B cell (primary cell): ENCODE data around the gene DCAF15. TPM values are rescaled to one million over a fixed set of nuclear protein-coding genes. Genes with fewer than 3 reads are reported as not detected.
A peak's percentile ranks its signal among the peaks of the same experiment; 100 is the strongest.

Experiments
- ATAC-seq: fragments of 200-7000 bp; cut with Tn5 transposase; one replicate; pipeline ENCODE4 v1.10.0; 2021; ENCODE audit warnings: low read depth, mild to moderate bottlenecking, moderate number of reproducible peaks, moderate library complexity
- CTCF ChIA-PET: fragments of 350-600 bp; sonication (Branson Sonifier 250); formaldehyde crosslinking; loops from one replicate; lab custom pipeline; 2021; ENCODE audit warnings: antibody characterized with exemption, inconsistent platforms; lab: Charles Lee
- POLR2A ChIA-PET: fragments of 350-600 bp; sonication (Branson Sonifier 250); formaldehyde crosslinking; loops from one replicate; lab custom pipeline; 2021; ENCODE audit warnings: antibody characterized with exemption; lab: Charles Lee
- DNase-seq: peaks from one replicate; pipeline ENCODE4 v3.0.0; 2013
- H2AFZ ChIP-seq: 2 replicates; pipeline ENCODE4 v1.6.1; 2012; ENCODE audit warnings: mild to moderate bottlenecking, low read depth, low read length; ENCODE audit not compliant: insufficient read depth, poor library complexity, severe bottlenecking
- H3K27ac ChIP-seq, 2 donors: 1 replicate in 1 of 2; 2 replicates in 1 of 2; pipeline ENCODE4 v1.5.1; 2012 to 2013; ENCODE audit warnings: low read length in 2 of 2, mild to moderate bottlenecking in 2 of 2, moderate library complexity in 1 of 2
- H3K27me3 ChIP-seq, 4 experiments: fragments of 200-600 bp in 1 of 4; sonication (generic) in 1 of 4; replicated peaks in 1 of 4; 1 replicate in 2 of 4; 2 replicates in 2 of 4; pipeline versions ENCODE4 v1.6.1 to v1.7.0; 2013 to 2016; ENCODE audit warnings: low read length in 3 of 4, mild to moderate bottlenecking in 2 of 4, mixed read lengths in 1 of 4, moderate library complexity in 1 of 4; ENCODE audit not compliant: insufficient read depth in 4 of 4, control insufficient read depth in 3 of 4; ENCODE audit errors: control extremely low read depth in 1 of 4
- H3K36me3 ChIP-seq, 2 experiments: replicated peaks in 1 of 2; 1 replicate in 1 of 2; 2 replicates in 1 of 2; pipeline versions ENCODE4 v1.6.1 to v1.7.1; 2013; ENCODE audit warnings: low read length in 1 of 2; ENCODE audit not compliant: insufficient read depth in 2 of 2, control insufficient read depth in 1 of 2; ENCODE audit errors: control extremely low read depth in 1 of 2, extremely low read depth in 1 of 2
- H3K4me1 ChIP-seq, 2 donors: fragments of 200-600 bp in 1 of 2; sonication (generic) in 1 of 2; 1 replicate in 1 of 2; 2 replicates in 1 of 2; pipeline versions ENCODE4 v1.5.1 to v1.6.1; 2013 to 2017; ENCODE audit warnings: low read length in 2 of 2; ENCODE audit not compliant: control insufficient read depth in 2 of 2, insufficient read depth in 2 of 2
- H3K4me2 ChIP-seq: replicated peaks from 2 replicates; pipeline ENCODE3; 2012; ENCODE audit warnings: mild to moderate bottlenecking, low read depth, low read length; ENCODE audit not compliant: poor library complexity, severe bottlenecking
- H3K4me3 ChIP-seq, 5 experiments: fragments of 200-600 bp in 1 of 5; sonication (generic) in 1 of 5; 1 replicate in 3 of 5; 2 replicates in 2 of 5; pipeline versions ENCODE4 v1.5.1 to v1.7.0; 2011 to 2016; ENCODE audit warnings: low read length in 4 of 5, mild to moderate bottlenecking in 4 of 5, low read depth in 2 of 5, control low read depth in 1 of 5, moderate library complexity in 1 of 5; ENCODE audit not compliant: insufficient read depth in 1 of 5; ENCODE audit errors: control extremely low read depth in 1 of 5, extremely low read depth in 1 of 5
- H3K79me2 ChIP-seq: fragments of 200-600 bp; sonication (generic); one replicate; pipeline ENCODE4 v1.6.0; 2016; ENCODE audit warnings: low read length; ENCODE audit not compliant: control insufficient read depth, insufficient read depth
- H3K9ac ChIP-seq: fragments of 200-600 bp; sonication (generic); 2 replicates; pipeline ENCODE4 v1.6.1; 2017; ENCODE audit warnings: mild to moderate bottlenecking, low read length, moderate library complexity
- H3K9me3 ChIP-seq, 3 donors: one replicate each; pipeline versions ENCODE4 v1.6.1 to v1.7.1; 2013; ENCODE audit warnings: low read length in 2 of 3; ENCODE audit not compliant: control insufficient read depth in 2 of 3, insufficient read depth in 1 of 3; ENCODE audit errors: control extremely low read depth in 1 of 3
- H4K20me1 ChIP-seq: 2 replicates; pipeline ENCODE4 v1.6.0; 2012; ENCODE audit warnings: mild to moderate bottlenecking, low read length; ENCODE audit not compliant: insufficient read depth, control insufficient read depth, poor library complexity, severe bottlenecking
- H3K27ac Mint-ChIP-seq: one replicate; pipeline ENCODE4 v1.8.0; 2021; ENCODE audit warnings: mixed read lengths
- H3K27me3 Mint-ChIP-seq: one replicate; pipeline ENCODE4 v1.8.0; 2021; ENCODE audit warnings: mixed read lengths
- H3K4me1 Mint-ChIP-seq: one replicate; pipeline ENCODE4 v1.8.0; 2021; ENCODE audit warnings: mixed read lengths
- H3K4me3 Mint-ChIP-seq: one replicate; pipeline ENCODE4 v1.8.0; 2021; ENCODE audit warnings: mixed read lengths
- H3K9me3 Mint-ChIP-seq: one replicate; pipeline ENCODE4 v1.8.0; 2022; ENCODE audit warnings: mixed read lengths; ENCODE audit not compliant: insufficient read depth
- CTCF ChIP-seq: fragments of 200-600 bp; IDR thresholded peaks from one replicate; pipeline ENCODE4 v1.8.0; 2022; ENCODE audit warnings: antibody characterized with exemption, mild to moderate bottlenecking
- EZH2 ChIP-seq: IDR thresholded peaks from 2 replicates; pipeline ENCODE4 v1.6.1; 2012; ENCODE audit warnings: borderline replicate concordance, low read depth, mild to moderate bottlenecking, moderate library complexity, low read length; ENCODE audit not compliant: insufficient read depth, poor library complexity, severe bottlenecking
- WGBS: methylation state at CpG from one replicate; pipeline ENCODE4 v1.1.5; 2013; ENCODE audit warnings: missing lambda C conversion rate; ENCODE audit not compliant: insufficient coverage; 5-methylcytosine and 5-hydroxymethylcytosine counted together
- intact Hi-C: fragments of 100-400 bp; cut with micrococcal nuclease; formaldehyde crosslinking; loops from one replicate; pipeline ENCODE4 v1.10.0; 2022
- polyA plus RNA-seq: library from polyadenylated mRNA; depleted of rRNA; stranded (reverse); fragments of >200 nt; gene quantifications from 2 replicates; pipeline ENCODE4 v1.2.3, GENCODE V29; 2012
- total RNA-seq, 2 donors: library from RNA; stranded (reverse); fragments of 120-200 nt in 1 of 2; gene quantifications; 1 replicate in 1 of 2; 2 replicates in 1 of 2; pipeline versions ENCODE4 v1.2.3 to v1.2.4, GENCODE V29; 2013 to 2022

Gene DCAF15
- total and polyA plus RNA-seq, 2 donors (not counting 1 experiment from before 2014, with no cell fraction given), result 116 to 157 TPM

GRCh38 chr19:13980340-13980739 is 28.0 kb downstream of the DCAF15 start:
- DNase-seq (no peak), ATAC-seq (no peak)
- Histone ChIP-seq H3K4me3 (no peak overlapping the region), H3K27ac (no peak overlapping the region), H3K36me3 (peaks cover 0 to 3% of the 10 kb centered on the region in 2 experiments), H3K4me1 (peaks cover 45 to 70% of the 10 kb centered on the region in 2 donors), H3K79me2 (peaks cover 3% of the 10 kb centered on the region), H3K9ac (no peak overlapping the region), H3K4me2 (no peak overlapping the region), H4K20me1 (no peaks in the 10 kb centered on the region), H3K27me3 (peaks cover 0 to 7% (median 0%) of the 10 kb centered on the region in 4 experiments), H3K9me3 (no peaks in the 10 kb centered on the region), H2AFZ (no peak overlapping the region)
- no peak overlapping the region for H3K4me3 Mint-ChIP-seq
- CTCF ChIA-PET, result interaction anchor here (2.2 kb wide), 1 partner anchor 67 kb away, joined by 6 read pairs; no protein-coding TSS in a partner anchor
- H3K9me3 Mint-ChIP-seq, result no peaks in the 10 kb centered on the region
- 99% methylated on average over 14 of the region's 15 CpGs for WGBS
- no peaks in the 10 kb centered on the region for H3K27me3 Mint-ChIP-seq
- TF ChIP-seq EZH2 (no peak), CTCF (no peak)
- intact Hi-C loops, result no loop called here
- H3K4me1 Mint-ChIP-seq, result peaks cover 52% of the 10 kb centered on the region
- POLR2A ChIA-PET, result interaction anchor here (0.6 kb wide), 1 partner anchor 30 kb away, joined by 6 read pairs; no protein-coding TSS in a partner anchor
- H3K27ac Mint-ChIP-seq, result no peak overlapping the region

GRCh38 chr19:13981021-13981420 is 28.7 kb downstream of the DCAF15 start:
- Mint-ChIP-seq H3K27ac (peak overlapping the region; percentile 82), H3K4me3 (peak overlapping the region; percentile 45), H3K4me1 (peaks cover 58% of the 10 kb centered on the region), H3K27me3 (no peaks in the 10 kb centered on the region), H3K9me3 (no peaks in the 10 kb centered on the region)
- ChIA-PET CTCF (interaction anchor here (2.2 kb wide), 1 partner anchor 67 kb away, joined by 6 read pairs; no protein-coding TSS in a partner anchor), POLR2A (interaction anchor here (0.5 to 1.1 kb wide), 4 partner anchors 30 to 799 kb away, joined by 3 to 6 read pairs (median 3); no protein-coding TSS in a partner anchor)
- ATAC-seq (no peak), DNase-seq (no peak)
- TF ChIP-seq EZH2 (no peak), CTCF (no peak)
- Histone ChIP-seq H3K4me2 (no peak overlapping the region), H3K36me3 (peaks cover 0 to 3% of the 10 kb centered on the region in 2 experiments), H2AFZ (no peak overlapping the region), H4K20me1 (no peaks in the 10 kb centered on the region), H3K4me3 (no peak overlapping the region), H3K27me3 (peaks cover 0 to 7% (median 0%) of the 10 kb centered on the region in 4 experiments), H3K79me2 (peaks cover 3% of the 10 kb centered on the region), H3K4me1 (peaks cover 51 to 77% of the 10 kb centered on the region in 2 donors), H3K9me3 (no peaks in the 10 kb centered on the region), H3K9ac (no peak overlapping the region), H3K27ac (no peak overlapping the region)
- 90% methylated on average over 2 of the region's 5 CpGs for WGBS
- intact Hi-C loops, result no loop called here
